DLD1 (cell line): ENCODE data around the gene ARHGAP10.

Experiments
- in situ Hi-C: cut with HindIII; loops from 2 replicates; pipeline ENCODE4 v1.10.0; 2017; ENCODE audit warnings: low sequenced_read_pairs

ARHGAP10 gene

DNA sequence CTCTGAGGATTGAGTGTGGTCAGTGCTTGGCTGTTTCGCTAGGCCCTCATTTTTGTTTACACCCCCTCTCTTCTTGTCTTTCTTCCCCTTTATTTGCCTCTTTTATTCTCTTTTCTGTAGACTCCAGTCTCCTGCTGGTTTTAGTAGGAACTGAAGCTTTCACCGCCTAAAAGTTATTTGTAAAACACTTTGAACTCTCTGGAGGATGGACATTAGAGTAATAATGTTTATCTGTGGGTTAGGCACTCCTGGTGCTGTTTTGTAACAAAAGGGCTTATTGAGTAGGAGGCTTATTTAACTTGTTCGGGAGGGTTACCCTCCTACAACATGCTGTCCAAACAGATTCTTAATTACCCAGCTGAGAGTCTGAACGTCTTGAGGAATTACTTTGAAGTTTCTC is 1.6 kb upstream of the ARHGAP10 start:
- in situ Hi-C loops: no loop called here

GRCh38 chr4:147732518-147733235 is 789 bp downstream of the ARHGAP10 start:
- in situ Hi-C loops: no loop called here

DNA sequence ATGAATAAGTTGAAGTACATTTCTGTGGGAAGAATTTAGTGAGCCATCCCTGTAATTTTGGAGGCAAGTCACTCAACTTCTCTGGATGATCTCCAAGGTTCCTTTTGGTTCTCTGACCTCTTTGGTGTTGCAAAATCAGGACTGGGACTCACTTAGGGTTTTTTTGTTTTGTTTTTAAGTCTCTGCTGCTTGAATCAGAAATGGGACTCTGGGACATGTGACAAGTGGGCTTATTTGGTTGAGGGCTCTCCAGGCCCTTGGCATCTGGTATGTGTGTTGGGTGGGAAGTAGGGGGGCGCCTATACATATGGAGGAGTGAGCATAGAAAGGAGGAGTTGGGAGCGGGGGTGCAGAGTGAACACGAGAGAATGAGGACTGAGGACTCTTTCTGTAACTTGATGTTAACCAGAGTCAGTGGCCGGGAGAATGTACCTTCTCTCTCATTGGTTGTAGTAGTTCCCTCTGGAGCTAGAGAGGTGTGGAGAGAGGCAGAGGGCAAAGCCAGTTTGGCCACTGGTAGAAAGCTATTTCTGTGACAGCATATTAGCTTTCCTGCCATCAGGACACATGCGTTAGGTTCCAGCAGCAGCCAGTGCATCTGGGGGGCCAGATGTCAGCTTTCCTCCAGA is 1.9 kb downstream of the ARHGAP10 start:
- in situ Hi-C loops: no loop called here

DNA sequence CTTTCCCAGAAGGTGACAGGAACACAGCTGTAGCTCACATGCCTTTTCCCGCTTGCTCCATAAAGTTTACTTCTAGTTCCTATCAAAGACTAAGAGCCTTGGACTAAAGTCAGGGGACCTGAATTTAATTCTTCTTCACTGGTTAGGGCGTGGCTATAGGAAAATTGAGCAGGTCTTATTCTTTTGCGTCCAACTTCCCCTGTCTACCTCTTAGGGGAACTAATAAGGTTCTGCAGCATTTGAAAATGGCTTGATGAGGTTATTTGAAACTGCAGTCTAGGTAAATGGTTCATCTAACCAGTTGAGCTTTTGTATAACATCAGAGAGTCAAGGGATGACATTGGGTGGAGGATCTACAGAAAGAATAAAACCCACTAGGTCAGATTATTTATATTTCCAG is 2.6 kb downstream of the ARHGAP10 start:
- in situ Hi-C loops: no loop called here

DNA sequence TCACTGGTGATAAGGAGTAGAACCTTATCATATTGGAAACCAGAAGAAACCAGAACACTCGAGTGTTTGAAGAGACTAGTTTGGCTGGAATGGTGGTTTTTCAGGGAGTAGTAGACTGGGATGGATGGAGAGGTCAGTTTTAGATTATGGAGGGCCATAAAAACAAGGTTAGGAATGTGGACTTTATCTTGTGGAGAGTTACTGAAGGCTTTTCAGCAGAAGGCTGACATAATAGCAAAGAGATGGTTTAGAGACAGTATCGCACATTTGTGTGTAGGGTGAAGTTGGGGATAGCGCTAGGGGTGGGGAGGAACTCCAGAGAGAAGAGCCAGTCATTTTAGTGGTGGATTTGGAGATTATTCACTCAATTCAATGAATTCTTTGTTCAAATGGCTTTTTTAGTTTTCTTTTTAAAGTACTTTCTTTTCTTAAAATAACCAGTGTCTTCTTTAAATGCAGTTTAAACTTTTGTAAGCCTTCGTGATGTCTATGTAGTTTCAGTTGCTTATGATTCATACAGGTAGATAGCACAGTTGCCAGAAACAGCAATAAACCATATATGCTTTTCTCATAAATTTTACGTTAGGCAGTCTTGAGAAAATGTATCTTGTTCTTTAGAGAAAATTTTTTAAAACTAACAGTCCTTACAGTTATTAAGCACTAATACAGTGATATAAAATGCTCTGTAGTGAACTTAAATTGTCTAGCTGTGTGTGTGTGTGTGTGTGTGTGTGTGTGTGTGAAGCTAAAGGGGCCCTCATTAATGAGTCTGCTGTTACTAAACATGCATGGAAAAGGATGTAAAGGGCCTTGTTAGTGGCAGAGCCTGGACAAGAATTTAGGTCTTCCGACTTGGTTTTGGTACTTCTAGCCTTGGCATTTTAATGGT is 3.8 kb downstream of the ARHGAP10 start:
- in situ Hi-C loops: no loop called here

DNA sequence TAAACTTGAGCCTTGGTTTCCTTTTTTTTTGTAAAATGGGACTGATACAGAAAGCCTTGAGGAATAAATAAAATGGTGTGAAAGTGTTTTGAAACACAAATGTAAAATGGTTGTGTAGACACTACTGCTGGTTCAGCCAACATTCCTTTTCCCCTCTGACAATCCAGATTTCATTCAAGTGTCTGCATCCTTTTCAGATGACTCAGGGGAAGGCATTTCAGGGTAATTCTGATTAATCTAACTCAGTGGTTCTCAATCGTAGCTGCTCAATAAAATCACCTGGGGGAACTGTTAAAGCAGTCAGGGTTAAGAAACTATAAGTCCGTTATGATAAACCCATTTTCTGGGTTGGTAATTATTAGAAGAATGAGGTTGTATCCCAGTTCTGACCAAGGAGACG is 4.6 kb downstream of the ARHGAP10 start:
- in situ Hi-C loops: no loop called here

GRCh38 chr4:147737623-147738022 is 5.7 kb downstream of the ARHGAP10 start:
- in situ Hi-C loops: no loop called here

DNA sequence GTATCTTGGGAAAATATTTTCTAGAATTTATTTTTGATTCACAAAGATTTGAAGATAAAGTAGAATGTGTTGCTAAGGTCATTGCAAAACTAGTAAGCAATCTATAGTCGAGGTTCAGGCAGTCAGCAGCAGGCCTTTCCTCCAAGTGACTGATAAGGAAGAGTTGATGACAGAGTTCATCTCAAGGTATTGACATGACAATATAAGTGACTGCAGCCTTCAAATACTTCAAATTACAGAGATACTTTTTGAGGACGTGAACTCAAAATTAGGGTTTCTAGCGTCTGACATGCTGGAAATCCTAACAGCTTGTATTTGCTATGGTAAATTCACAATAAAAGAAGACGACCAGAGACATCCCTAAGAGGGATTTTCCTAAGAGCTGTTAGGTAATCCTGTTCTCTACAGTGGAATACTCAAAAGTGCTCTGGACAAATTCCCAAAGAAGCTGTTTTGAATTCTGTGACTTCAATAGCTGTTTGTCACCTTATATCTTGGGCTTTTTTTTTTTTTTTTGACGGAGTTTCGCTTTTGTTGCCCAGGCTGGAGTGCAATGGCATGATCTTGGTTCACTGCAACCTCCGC is 7.4 kb downstream of the ARHGAP10 start:
- in situ Hi-C loops: no loop called here

- in situ Hi-C loops: no loop called here
Observed at GRCh38 chr4:147740176-147740575, 8.3 kb downstream of the ARHGAP10 start.

GRCh38 chr4:147741190-147741788 is 9.4 kb downstream of the ARHGAP10 start:
- in situ Hi-C loops: no loop called here

GRCh38 chr4:147747787-147748454 is 16.0 kb downstream of the ARHGAP10 start:
- in situ Hi-C loops: no loop called here

DNA sequence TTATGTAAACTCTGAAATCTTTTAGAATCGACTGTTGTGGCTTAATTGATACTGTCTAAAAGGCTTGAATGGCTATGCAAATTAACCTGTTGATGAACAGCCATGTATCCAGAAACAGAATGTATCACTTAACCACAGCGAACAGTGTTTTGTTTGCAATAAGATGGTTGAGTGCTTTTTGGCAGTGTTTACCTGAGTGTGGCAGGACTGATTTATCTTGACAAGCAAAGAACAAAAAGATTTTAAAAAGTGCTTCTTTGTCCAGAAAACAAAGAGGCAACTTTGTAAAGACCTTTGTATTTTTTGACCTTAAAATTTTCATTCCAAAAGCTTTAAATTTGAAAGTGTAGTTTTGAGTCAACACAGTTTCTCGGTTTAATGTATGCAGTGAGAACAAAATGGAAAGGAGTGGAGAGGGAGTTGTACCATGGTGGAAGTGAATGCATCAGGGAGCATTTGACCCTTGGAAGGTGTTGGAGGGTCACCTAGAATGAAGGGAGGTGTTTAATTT is 18.0 kb downstream of the ARHGAP10 start:
- in situ Hi-C loops: no loop called here

DNA sequence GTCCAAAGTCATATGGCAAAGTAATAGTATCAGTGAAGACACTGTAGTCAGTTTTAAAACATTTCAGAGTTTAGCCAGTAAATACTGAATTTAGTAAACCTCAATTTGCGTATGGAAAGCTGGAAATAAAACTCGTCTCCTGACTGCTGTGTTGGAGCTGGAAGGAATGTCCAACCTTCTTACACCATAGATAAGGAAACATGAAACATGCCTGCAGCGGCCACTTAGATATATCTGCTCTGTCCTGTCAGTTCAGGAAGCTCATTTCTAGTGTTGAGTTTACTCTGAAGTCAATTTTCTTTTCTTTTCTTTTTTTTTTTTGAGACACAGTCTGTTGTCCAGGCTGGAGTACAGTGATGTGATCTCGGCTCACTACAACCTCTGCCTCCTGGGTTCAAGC is 21.2 kb downstream of the ARHGAP10 start:
- in situ Hi-C loops: no loop called here

DNA sequence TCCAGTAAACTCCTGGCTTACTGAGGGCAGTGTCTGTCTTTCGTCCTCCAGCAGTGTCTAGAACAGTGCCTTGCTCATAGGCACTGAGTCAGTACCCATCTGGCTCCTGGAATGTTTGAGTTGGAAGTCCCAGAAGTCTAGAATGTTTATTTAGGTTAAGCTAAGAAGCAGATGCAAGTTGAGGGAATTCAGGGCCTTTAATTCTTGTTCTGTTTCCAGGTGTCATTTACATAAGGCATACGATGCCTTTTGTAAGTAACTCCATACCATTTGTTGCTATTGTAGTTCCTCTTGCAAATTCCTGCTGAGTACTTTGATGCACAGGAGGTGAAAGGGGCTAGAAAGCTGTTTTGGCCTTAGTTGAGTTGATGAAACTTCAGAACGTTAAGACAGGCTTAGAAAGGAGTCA is 22.2 kb downstream of the ARHGAP10 start:
- in situ Hi-C loops: no loop called here

- in situ Hi-C loops: no loop called here
Observed at GRCh38 chr4:147755561-147756295, 23.8 kb downstream of the ARHGAP10 start.

DNA sequence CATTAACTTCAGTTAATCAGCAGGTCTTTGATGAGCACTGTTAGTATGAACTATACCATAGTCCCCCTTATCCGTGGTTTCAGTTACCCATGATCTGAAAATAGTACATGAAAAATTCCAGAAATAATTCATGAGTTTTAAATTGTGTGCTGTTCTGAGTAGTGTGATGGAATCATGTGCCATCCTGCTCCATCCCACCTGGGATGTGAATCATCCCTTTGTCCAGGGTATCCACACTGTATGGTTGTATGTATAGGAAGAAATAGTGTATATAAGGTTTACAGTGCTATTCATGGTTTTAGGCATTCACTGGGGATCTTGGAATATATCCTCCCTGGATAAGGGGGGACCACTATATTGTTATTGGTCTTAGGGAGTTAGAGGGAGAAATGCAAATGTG is 24.5 kb downstream of the ARHGAP10 start:
- in situ Hi-C loops: no loop called here

DNA sequence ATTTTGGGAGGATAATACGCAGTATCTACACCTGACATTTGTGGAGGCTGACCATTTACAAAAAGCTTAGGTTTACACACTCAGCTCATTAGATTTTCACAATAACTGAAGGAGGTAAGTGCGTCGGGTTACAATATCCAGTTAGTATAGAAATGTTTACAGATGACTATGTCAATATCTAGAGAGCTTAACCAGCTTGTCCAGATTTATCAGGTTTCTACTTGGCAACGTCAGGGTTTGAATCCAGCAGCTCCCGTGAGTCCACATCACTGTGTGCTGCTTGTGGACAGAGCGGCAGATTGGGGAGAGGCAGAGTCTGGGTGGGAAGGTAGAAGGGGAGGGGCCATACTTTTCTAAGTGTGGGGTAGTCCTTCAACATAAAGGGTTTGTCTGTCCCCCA is 28.3 kb downstream of the ARHGAP10 start:
- in situ Hi-C loops: no loop called here

DNA sequence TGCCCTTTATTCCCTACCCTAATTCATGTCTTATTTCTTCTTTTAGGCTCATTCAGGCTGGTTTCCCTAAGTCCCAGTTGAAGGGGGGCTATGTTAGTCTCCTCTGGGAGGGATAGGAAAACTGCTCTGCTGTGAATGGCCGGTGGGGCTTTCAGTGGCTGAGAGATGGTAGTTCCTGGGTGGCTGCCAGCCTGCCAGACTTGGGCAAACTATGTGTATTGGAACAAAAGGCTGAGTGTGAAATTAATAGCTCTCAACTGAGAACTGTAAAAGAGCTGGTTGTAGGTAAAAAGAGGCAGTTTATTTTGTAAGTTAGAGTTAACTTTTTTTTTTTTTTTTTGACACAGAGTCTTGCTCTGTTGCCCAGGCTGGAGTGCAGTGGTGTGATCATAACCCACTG is 28.8 kb downstream of the ARHGAP10 start:
- in situ Hi-C loops: no loop called here

- in situ Hi-C loops: no loop called here
Observed at GRCh38 chr4:147761218-147761883, 29.5 kb downstream of the ARHGAP10 start.
